GDM1 (cell line): Measurements from ENCODE around the gene ZNF330.

Experiments used
- DNase-seq: peaks from one replicate; lab custom pipeline; 2025; lab: John Stamatoyannopoulos, UW

The ZNF330 gene

DNA sequence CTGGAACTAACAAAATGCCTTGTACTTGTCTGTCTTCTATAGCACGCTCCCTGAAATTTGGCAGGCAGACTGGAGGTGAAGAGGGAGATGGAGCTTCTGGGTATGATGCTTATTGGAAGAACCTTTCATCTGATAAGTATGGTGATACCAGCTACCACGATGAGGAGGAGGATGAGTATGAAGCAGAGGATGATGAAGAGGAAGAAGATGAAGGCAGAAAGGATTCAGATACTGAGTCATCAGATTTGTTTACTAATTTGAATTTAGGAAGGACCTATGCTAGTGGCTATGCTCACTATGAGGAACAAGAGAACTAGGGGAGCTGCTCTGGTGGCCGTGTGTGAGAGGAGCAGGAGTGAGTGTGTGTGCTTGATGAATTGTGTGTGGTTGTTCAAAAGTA is 13.0 kb downstream of the ZNF330 start:
- DNase-seq: no peak

GRCh38 chr4:141238186-141238585 is 17.5 kb downstream of the ZNF330 start:
- no peak for DNase-seq

- DNase-seq: no peak
These were observed 19.6 kb downstream of the ZNF330 start for GRCh38 chr4:141240259-141240658.

GRCh38 chr4:141240671-141241070 is 20.0 kb downstream of the ZNF330 start:
- DNase-seq: no peak

GRCh38 chr4:141241986-141242385 is 21.3 kb downstream of the ZNF330 start:
- no peak for DNase-seq

- no peak for DNase-seq
These were observed 23.7 kb downstream of the ZNF330 start for GRCh38 chr4:141244419-141244818.

- DNase-seq: no peak
These were observed 25.5 kb downstream of the ZNF330 start for GRCh38 chr4:141246243-141246642.

- DNase-seq: no peak
These were observed 26.2 kb downstream of the ZNF330 start for GRCh38 chr4:141246683-141247429.

GRCh38 chr4:141247430-141247780 is 26.7 kb downstream of the ZNF330 start:
- no peak for DNase-seq

DNA sequence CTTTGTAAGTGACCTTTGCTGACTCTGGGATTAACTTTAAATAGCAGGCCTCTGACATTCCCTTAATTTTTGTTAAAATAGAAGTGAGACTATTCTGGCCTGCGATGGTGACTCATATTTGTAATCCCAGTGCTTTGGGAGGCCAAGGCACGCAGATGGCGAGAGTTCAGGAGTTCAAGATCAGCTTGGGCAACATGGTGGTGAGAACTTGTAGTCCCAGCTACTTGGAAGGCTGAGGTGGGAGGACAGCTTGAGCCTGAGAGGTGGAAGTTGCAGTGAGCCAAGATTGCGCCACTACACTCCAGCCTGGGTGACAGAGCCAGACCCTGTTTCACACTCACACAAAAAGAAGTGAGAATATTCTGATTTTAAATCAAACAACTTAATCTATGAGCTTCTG is 27.3 kb downstream of the ZNF330 start:
- DNase-seq: no peak

- no peak for DNase-seq
These were observed 27.8 kb downstream of the ZNF330 start for GRCh38 chr4:141248486-141248885.

DNA sequence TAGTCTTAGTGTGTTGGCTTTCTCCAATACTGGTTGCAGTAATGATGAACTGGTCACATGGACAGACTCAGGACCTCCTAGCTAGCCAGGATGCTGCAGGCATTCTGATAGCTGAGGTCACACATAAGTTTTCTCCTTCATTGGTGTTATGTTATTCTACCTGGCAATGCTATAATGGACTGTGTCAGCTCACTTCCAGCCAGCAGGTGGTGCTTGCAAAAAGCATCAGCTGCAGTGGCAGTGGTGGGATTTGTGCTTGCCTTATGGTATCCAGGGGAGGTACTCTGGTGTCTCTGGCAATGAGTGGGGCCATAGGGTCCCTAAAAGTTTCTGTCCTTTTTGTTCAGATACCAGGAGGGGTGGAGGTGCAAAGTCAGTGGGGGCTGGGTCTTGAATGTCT is 33.6 kb downstream of the ZNF330 start:
- DNase-seq: no peak

DNA sequence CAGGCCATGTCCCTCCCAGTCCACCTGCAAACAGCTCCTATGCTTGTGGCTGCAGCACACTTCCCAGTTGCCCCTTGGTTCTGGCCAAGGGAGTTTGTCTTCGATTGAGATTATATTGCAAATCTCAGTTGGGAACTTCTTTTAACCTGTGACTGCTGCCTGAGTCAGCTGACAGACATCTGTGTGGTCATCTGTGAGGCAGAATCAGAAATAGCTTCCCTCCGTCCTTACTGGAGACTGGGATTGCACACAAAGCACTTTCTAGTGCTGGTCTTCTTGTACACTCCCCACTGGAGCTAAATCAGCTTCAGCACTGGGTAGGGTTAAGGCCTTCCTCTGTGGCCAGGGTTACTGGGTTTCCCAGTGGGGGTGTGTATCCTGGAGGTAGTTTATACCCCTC is 34.3 kb downstream of the ZNF330 start:
- no peak for DNase-seq

DNA sequence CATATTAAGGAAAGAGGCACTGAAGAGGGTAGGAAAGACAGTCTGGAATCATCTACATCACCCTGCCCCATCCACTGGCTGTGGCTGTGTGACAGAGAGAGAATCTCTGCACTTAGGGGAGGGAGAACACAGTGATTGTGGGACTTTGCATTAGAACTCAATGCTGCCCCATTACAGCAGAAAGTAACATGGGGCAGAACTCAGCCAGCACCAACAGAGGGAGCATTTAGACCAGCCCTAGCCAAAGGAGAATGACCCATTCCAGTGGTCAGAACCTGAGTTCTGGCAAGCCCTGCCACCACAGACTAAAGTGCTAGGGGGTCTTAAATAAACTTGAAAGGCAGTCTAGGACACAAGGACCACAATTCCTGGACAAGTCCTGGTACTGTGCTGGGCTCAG is 37.9 kb downstream of the ZNF330 start:
- DNase-seq: no peak

DNA sequence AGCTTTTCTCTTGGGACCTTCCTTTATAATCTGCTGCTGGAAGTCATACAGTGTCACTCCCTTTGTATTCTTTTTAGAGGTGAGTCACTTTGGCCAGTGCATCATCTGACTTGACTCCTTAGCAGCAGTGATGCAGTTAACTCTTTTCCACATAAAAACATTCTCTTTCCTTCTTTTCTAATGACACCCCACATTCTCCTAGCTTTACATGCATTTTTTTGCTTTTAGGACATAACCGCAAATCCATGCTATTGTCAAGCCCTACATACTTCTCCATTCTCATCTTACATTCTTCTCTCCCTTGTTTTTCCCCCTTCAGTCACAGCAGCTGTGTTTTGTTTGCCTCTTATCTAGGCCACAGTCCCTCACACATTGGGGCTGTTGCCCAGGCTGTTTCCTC is 55.1 kb downstream of the ZNF330 start:
- no peak for DNase-seq

- DNase-seq: no peak
These were observed 62.5 kb downstream of the ZNF330 start for GRCh38 chr4:141283152-141283551.

GRCh38 chr4:141283563-141283962 is 62.9 kb downstream of the ZNF330 start:
- no peak for DNase-seq
